ENCODE data around the gene SMKR1. TPM values are rescaled to one million over a fixed set of nuclear protein-coding genes. Genes with fewer than 3 reads are reported as not detected.
"Not testable (repeated sequence)": the region's sequence is repeated elsewhere in the genome, so short reads cannot be mapped to it uniquely, and the experiment has no call there.

The SMKR1 gene
- polyA plus RNA-seq, 2 of the 4 experiments (the other 2 are of a cell fraction): 12.2 to 13.6 TPM

- CTCF ChIA-PET: interaction anchor here (0.6 to 7.4 kb wide), 14 partner anchors 8 to 324 kb away, joined by 3 to 129 read pairs (median 8); partner anchors contain the start of gene STRIP2
- Histone ChIP-seq H3K4me1 (peaks cover 10% of the 10 kb centered on the region; the same call in 1 of the 3 replicates), H3K9me3 (no peaks in the 10 kb centered on the region), H3K27ac (no peak overlapping the region), H3K4me3 (no peak overlapping the region), H3K4me2 (no peak overlapping the region)
- no peak for FAIRE-seq
- POLR2A ChIA-PET: interaction anchor here (0.6 kb wide), 1 partner anchor 79 kb away, joined by 3 read pairs; no protein-coding TSS in a partner anchor
- 93% methylated on average over 1 of the region's 1 CpG for WGBS (ENCODE audit: missing lambda C conversion rate)
- ATAC-seq: no peak
- DNase-seq (ENCODE audit: low read depth in 1 of 2, low spot score in 1 of 2): no peak
- TF ChIP-seq HOXB5 (CRISPR knock-in tag; IDR thresholded peaks at IDR 0.05) (no peak), NPAS2 (CRISPR knock-in tag; IDR thresholded peaks at IDR 0.05; ENCODE audit: borderline replicate concordance) (no peak), FOXS1 (CRISPR knock-in tag; IDR thresholded peaks at IDR 0.05) (no peak), ZC3H11A (IDR thresholded peaks at IDR 0.05) (no peak), SREBF2 (IDR thresholded peaks at IDR 0.05) (no peak)
- TF ChIP-seq, protein P1, sequence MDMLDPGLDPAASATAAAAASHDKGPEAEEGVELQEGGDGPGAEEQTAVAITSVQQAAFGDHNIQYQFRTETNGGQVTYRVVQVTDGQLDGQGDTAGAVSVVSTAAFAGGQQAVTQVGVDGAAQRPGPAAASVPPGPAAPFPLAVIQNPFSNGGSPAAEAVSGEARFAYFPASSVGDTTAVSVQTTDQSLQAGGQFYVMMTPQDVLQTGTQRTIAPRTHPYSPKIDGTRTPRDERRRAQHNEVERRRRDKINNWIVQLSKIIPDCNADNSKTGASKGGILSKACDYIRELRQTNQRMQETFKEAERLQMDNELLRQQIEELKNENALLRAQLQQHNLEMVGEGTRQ (IDR thresholded peaks at IDR 0.05): no peak
These were observed 31.9 kb upstream of the SMKR1 start for GRCh38 chr7:129470411-129470810.

DNA sequence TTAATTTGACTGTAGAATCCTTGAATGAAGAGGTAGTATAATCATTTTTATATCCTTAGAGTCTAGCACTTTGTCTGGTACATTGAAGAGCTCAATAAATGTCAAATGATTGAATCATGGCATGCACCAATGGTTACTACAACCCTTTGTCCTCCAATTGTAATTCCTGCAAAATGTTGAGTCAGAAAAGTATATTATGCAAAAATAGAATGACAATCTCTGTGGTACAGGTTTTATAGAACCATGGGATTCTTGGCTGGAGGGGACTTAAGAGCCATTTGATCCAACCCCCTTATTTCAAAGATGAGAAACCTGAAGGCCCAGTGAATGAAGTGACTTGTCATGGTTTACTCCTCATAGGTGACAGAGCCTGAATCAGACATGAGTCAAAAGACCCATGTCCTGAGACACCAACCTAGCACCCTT, 30.9 kb upstream of the SMKR1 start:
- ChIA-PET CTCF (interaction anchor here (0.6 to 7.4 kb wide), 47 partner anchors 9 to 552 kb away, joined by 3 to 129 read pairs (median 4); partner anchors contain the start of gene STRIP2), POLR2A (interaction anchor here (1.0 kb wide), 1 partner anchor 252 kb away, joined by 3 read pairs; no protein-coding TSS in a partner anchor)
- H3K4me1 ChIP-seq: peaks cover 10% of the 10 kb centered on the region; the same call in 1 of the 3 replicates
- ATAC-seq (no peak), DNase-seq (ENCODE audit: low read depth in 1 of 2, low spot score in 1 of 2) (no peak), FAIRE-seq (no peak)
- H3K4me3 ChIP-seq: no peak overlapping the region
- no peak overlapping the region for H3K4me2 ChIP-seq
- H3K9me3 ChIP-seq: no peaks in the 10 kb centered on the region
- no peak for TF ChIP-seq CHD2 (IDR thresholded peaks at IDR 0.05; ENCODE audit: low read length, partially characterized antibody)
- no peak for TF ChIP-seq ZC3H11A (IDR thresholded peaks at IDR 0.05)
- no peak for TF ChIP-seq ZNF302 (CRISPR knock-in tag; IDR thresholded peaks at IDR 0.05)
- no peak for TF ChIP-seq HEYL (CRISPR knock-in tag; IDR thresholded peaks at IDR 0.05)
- no peak for TF ChIP-seq RARB (CRISPR knock-in tag; IDR thresholded peaks at IDR 0.05)
- no peak for TF ChIP-seq HDAC2 (IDR thresholded peaks at IDR 0.05)
- TF ChIP-seq NR3C1 (IDR thresholded peaks at IDR 0.05): no peak
- TF ChIP-seq RAD21 (conservative IDR thresholded peaks at IDR 0.05 in 1 of 2, IDR thresholded peaks at IDR 0.05 in 1 of 2): no peak
- TF ChIP-seq MYC (IDR thresholded peaks at IDR 0.05; ENCODE audit: borderline replicate concordance, low read length): no peak
- TF ChIP-seq RFX5 (IDR thresholded peaks at IDR 0.05): no peak
- TF ChIP-seq FOSL2 (IDR thresholded peaks at IDR 0.05): no peak
- TF ChIP-seq FOSL2 (CRISPR knock-in tag; IDR thresholded peaks at IDR 0.05): no peak
- TF ChIP-seq MAZ (IDR thresholded peaks at IDR 0.05; ENCODE audit: borderline replicate concordance, low read depth, low read length): no peak
- no peak for TF ChIP-seq KDM1A (IDR thresholded peaks at IDR 0.05; ENCODE audit: low read depth)
- no peak overlapping the region; a peak in 1 of 6 replicates for H3K27ac ChIP-seq

- DNase-seq (ENCODE audit: low read depth in 1 of 2, low spot score in 1 of 2); ATAC-seq; POLR2A ChIA-PET; H3K4me2 ChIP-seq; FAIRE-seq; H3K4me1 ChIP-seq; CTCF ChIA-PET; H3K9me3 ChIP-seq; H3K4me3 ChIP-seq; H3K27ac ChIP-seq: not testable (repeated sequence)
- 85% methylated on average over 6 of the region's 27 CpGs for WGBS (ENCODE audit: missing lambda C conversion rate)
These were observed 26.4 kb upstream of the SMKR1 start for GRCh38 chr7:129475931-129476330.

GRCh38 chr7:129476398-129476797, 25.9 kb upstream of the SMKR1 start:
- H3K4me1 ChIP-seq; DNase-seq (ENCODE audit: low read depth in 1 of 2, low spot score in 1 of 2); POLR2A ChIA-PET; H3K27ac ChIP-seq; H3K4me2 ChIP-seq; H3K4me3 ChIP-seq; FAIRE-seq; H3K9me3 ChIP-seq; ATAC-seq; CTCF ChIA-PET: not testable (repeated sequence)
- 95% methylated on average over 10 of the region's 27 CpGs for WGBS (ENCODE audit: missing lambda C conversion rate)
